Aortic smooth muscle cell (primary cell): ENCODE measurements around the gene CRB1. TPM values are rescaled to one million over a fixed set of nuclear protein-coding genes. Genes with fewer than 3 reads are reported as not detected.

Experiments used
- total RNA-seq: library from RNA; depleted of rRNA; stranded (reverse); fragments of >200 nt; gene quantifications from 2 replicates; pipeline ENCODE4 v1.2.3, GENCODE V29; 2014

Gene CRB1
- 0.25 and 0.26 TPM in 2 replicates for total RNA-seq

GRCh38 chr1:197268012-197268411 lies at the start of gene CRB1:
TSS of gene CRB1 (plus strand) at chr1:197268252. CDS start at chr1:197268413, 161 bp downstream.

Other genes with a start within 250 kb of the CRB1 start
- gene F13B, start 201.0 kb upstream of the CRB1 start, total RNA-seq, result not detected in 2 replicates
- 24.3 and 32.5 TPM in 2 replicates for gene ASPM, start 121.6 kb upstream of the CRB1 start, total RNA-seq
- gene ZBTB41, start 67.0 kb upstream of the CRB1 start, total RNA-seq, result 14.4 and 16.2 TPM in 2 replicates